GM23338 (cell line): ENCODE measurements around the gene ABCA4. TPM values are rescaled to one million over a fixed set of nuclear protein-coding genes. Genes with fewer than 3 reads are reported as not detected.

Experiments used
- ATAC-seq: fragments of 200-7000 bp; cut with Tn5 transposase; 3 replicates; pipeline ENCODE4 v1.9.1; 2020
- DNase-seq: peaks from one replicate; pipeline ENCODE4 v3.0.0-alpha.2; 2015; ENCODE audit warnings: low spot score
- H2AFZ ChIP-seq: fragments of 200-600 bp; sonication (generic); 2 replicates; pipeline ENCODE4 v1.8.0; 2016; ENCODE audit warnings: antibody characterized with exemption, mild to moderate bottlenecking, moderate library complexity
- H3F3A ChIP-seq: fragments of 200-600 bp; sonication (generic); replicated peaks from 2 replicates; pipeline ENCODE4 v1.8.0; 2017; ENCODE audit warnings: antibody characterized with exemption, mixed run types, low read depth
- H3K27ac ChIP-seq: fragments of 200-600 bp; sonication (generic); 2 replicates; pipeline ENCODE4 v1.6.1; 2016; ENCODE audit warnings: low read depth
- H3K27me3 ChIP-seq: fragments of 200-600 bp; sonication (generic); 2 replicates; pipeline ENCODE4 v1.8.0; 2016; ENCODE audit warnings: mild to moderate bottlenecking, mixed run types, moderate library complexity; ENCODE audit not compliant: insufficient read depth
- H3K36me3 ChIP-seq: fragments of 200-600 bp; sonication (generic); 2 replicates; pipeline ENCODE4 v1.8.0; 2016; ENCODE audit warnings: mild to moderate bottlenecking; ENCODE audit not compliant: insufficient read depth
- H3K4me1 ChIP-seq: fragments of 200-600 bp; sonication (generic); 2 replicates; pipeline ENCODE4 v1.8.0; 2016; ENCODE audit warnings: mild to moderate bottlenecking, moderate library complexity; ENCODE audit not compliant: insufficient read depth
- H3K4me2 ChIP-seq: fragments of 200-600 bp; sonication (generic); 2 replicates; pipeline ENCODE4 v1.7.1; 2017; ENCODE audit warnings: mixed run types
- H3K4me3 ChIP-seq: fragments of 200-600 bp; sonication (generic); 2 replicates; pipeline ENCODE4 v1.6.1; 2016; ENCODE audit warnings: mixed run types
- H3K79me2 ChIP-seq: fragments of 200-600 bp; sonication (generic); replicated peaks from 2 replicates; pipeline ENCODE4 v1.8.0; 2017; ENCODE audit warnings: mild to moderate bottlenecking; ENCODE audit not compliant: insufficient read depth
- H3K9me2 ChIP-seq: fragments of 200-600 bp; sonication (generic); 2 replicates; pipeline ENCODE4 v1.8.0; 2017; ENCODE audit not compliant: insufficient read depth
- H4K20me1 ChIP-seq: fragments of 200-600 bp; sonication (generic); replicated peaks from 2 replicates; pipeline ENCODE4 v1.8.0; 2017; ENCODE audit warnings: mild to moderate bottlenecking; ENCODE audit not compliant: insufficient read depth
- H3K27ac Mint-ChIP-seq: 2 replicates; pipeline ENCODE4 v1.8.0; 2020; ENCODE audit warnings: inconsistent platforms, mild to moderate bottlenecking, moderate library complexity, mixed read lengths
- H3K27me3 Mint-ChIP-seq: 3 replicates; pipeline ENCODE4 v1.8.0; 2022; ENCODE audit warnings: low read depth, mild to moderate bottlenecking, moderate library complexity, mixed read lengths, inconsistent platforms; ENCODE audit not compliant: insufficient read depth, poor library complexity
- H3K36me3 Mint-ChIP-seq: 3 replicates; pipeline ENCODE4 v1.8.0; 2021; ENCODE audit warnings: low read depth, mild to moderate bottlenecking, inconsistent platforms, moderate library complexity, mixed read lengths
- H3K4me1 Mint-ChIP-seq: 3 replicates; pipeline ENCODE4 v1.8.0; 2020; ENCODE audit warnings: mild to moderate bottlenecking, inconsistent platforms, mixed read lengths
- H3K4me3 Mint-ChIP-seq: 3 replicates; pipeline ENCODE4 v1.8.0; 2021; ENCODE audit warnings: moderate library complexity, mild to moderate bottlenecking, inconsistent platforms, mixed read lengths
- H3K9me3 Mint-ChIP-seq: 3 replicates; pipeline ENCODE4 v1.8.0; 2020; ENCODE audit warnings: moderate library complexity, mild to moderate bottlenecking, inconsistent platforms, mixed read lengths
- CREB1 ChIP-seq: fragments of 250-450 bp; sonication (Bioruptor Pico); IDR thresholded peaks from 2 replicates; pipeline ENCODE4 v1.5.0; 2020; ENCODE audit warnings: low read depth, mild to moderate bottlenecking, moderate library complexity
- EZH2 ChIP-seq: fragments of 200-600 bp; sonication (generic); IDR thresholded peaks from one replicate; pipeline ENCODE4 v1.8.0; 2017; ENCODE audit warnings: antibody characterized with exemption, mild to moderate bottlenecking, low read depth; ENCODE audit not compliant: unreplicated experiment
- EZH2phosphoT487 ChIP-seq: fragments of 200-600 bp; sonication (generic); IDR thresholded peaks from one replicate; pipeline ENCODE4 v1.8.1; 2018; ENCODE audit warnings: antibody characterized with exemption; ENCODE audit not compliant: unreplicated experiment
- JUNB ChIP-seq: IDR thresholded peaks from one replicate; pipeline ENCODE4 v1.6.1; 2016; ENCODE audit warnings: antibody characterized with exemption; ENCODE audit not compliant: unreplicated experiment
- NANOG ChIP-seq: IDR thresholded peaks from 2 replicates; pipeline ENCODE4 v1.6.1; 2016; ENCODE audit warnings: antibody characterized with exemption, borderline replicate concordance
- POLR2AphosphoS5 ChIP-seq: IDR thresholded peaks from 2 replicates; pipeline ENCODE4 v1.6.1; 2016; ENCODE audit warnings: antibody characterized with exemption, low read depth
- STAT1 ChIP-seq: IDR thresholded peaks from one replicate; pipeline ENCODE4 v1.6.1; 2016; ENCODE audit warnings: antibody characterized with exemption; ENCODE audit not compliant: unreplicated experiment
- ZNF114 ChIP-seq: fragments of 250-450 bp; sonication (Bioruptor Pico); IDR thresholded peaks from 2 replicates; pipeline ENCODE4 v1.5.0; 2020; ENCODE audit warnings: mild to moderate bottlenecking, moderate library complexity
- ZNF331 ChIP-seq: fragments of 250-450 bp; sonication (Bioruptor Pico); IDR thresholded peaks from 2 replicates; pipeline ENCODE4 v1.5.0; 2020; ENCODE audit warnings: low read depth, mild to moderate bottlenecking, moderate library complexity
- polyA plus RNA-seq: library from polyadenylated mRNA; unstranded; fragments of >200 nt; fragmentation: Nextera tagmentation; extraction: Ambion mirVana; gene quantifications from 2 replicates; pipeline ENCODE4 v1.2.1, GENCODE V29; 2016
- total RNA-seq: library from RNA; depleted of rRNA; stranded (reverse); fragments of >200 nt; shearing (Covaris generic); gene quantifications from 2 replicates; pipeline ENCODE4 v1.2.3, GENCODE V29; 2014
- TF ChIP-seq, protein P1 (sequence below): IDR thresholded peaks from 2 replicates; pipeline ENCODE4 v1.6.1; 2016; ENCODE audit warnings: antibody characterized with exemption
- TF ChIP-seq, protein P2 (sequence below): IDR thresholded peaks from one replicate; pipeline ENCODE4 v1.6.1; 2018; ENCODE audit warnings: antibody characterized with exemption; ENCODE audit not compliant: unreplicated experiment
- TF ChIP-seq, protein P3 (sequence below), 2 experiments: fragments of 200-600 bp in 1 of 2; sonication (generic) in 1 of 2; conservative IDR thresholded peaks; 2 replicates each; pipeline versions ENCODE4 v1.5.1 to v1.6.1; 2016 to 2017; ENCODE audit warnings: antibody characterized with exemption in 2 of 2, low read depth in 2 of 2, mild to moderate bottlenecking in 2 of 2, moderate library complexity in 1 of 2
- TF ChIP-seq, protein P4 (sequence below): fragments of 250-450 bp; sonication (Bioruptor Pico); IDR thresholded peaks from 2 replicates; pipeline ENCODE4 v1.5.0; 2020; ENCODE audit warnings: mild to moderate bottlenecking, moderate library complexity

The ABCA4 gene
- total and polyA plus RNA-seq, 2 experiments from 2014 or later, result not detected

DNA sequence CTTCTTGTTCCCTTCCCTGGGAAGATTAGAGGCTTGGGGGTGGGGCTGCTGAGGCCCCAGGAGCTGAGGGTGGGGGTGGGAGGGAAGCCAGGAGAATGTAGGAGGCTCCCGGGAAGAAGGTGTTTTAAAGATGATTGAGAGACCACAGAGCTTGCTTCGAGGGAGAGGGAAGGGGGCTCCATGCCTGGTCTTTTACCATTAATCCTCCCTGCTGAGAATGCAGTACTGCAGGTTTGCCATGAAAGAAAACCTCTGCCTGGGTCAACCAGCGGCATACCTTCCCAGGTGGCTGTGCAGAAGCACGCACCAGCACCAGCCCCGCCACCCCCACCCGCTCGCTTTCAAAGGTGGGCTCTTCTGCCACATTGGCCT lies 15.4 kb downstream of the ABCA4 start:
- peak; percentile 68 for ATAC-seq
- Mint-ChIP-seq H3K4me1 (peaks cover 37% of the 10 kb centered on the region), H3K27ac (no peak overlapping the region; the same call in 1 of the 2 replicates), H3K27me3 (peaks cover 16% of the 10 kb centered on the region), H3K4me3 (no peak overlapping the region), H3K36me3 (no peaks in the 10 kb centered on the region; the same call in 2 of the 3 replicates), H3K9me3 (no peaks in the 10 kb centered on the region; the same call in 2 of the 3 replicates)
- Histone ChIP-seq H3K9me2 (0 out of 2 replicates have a peak, but pooled peaks cover 3% of the 10 kb centered on the region), H3K4me1 (peaks cover 18% of the 10 kb centered on the region), H3K27me3 (no peaks in the 10 kb centered on the region), H4K20me1 (no peaks in the 10 kb centered on the region), H3K79me2 (no peaks in the 10 kb centered on the region), H3K36me3 (no peaks in the 10 kb centered on the region), H3K4me2 (peak overlapping the region; percentile 73), H3F3A (no peaks in the 10 kb centered on the region), H2AFZ (peak overlapping the region; percentile 86), H3K27ac (no peak overlapping the region), H3K4me3 (no peak overlapping the region)
- peak; percentile 40 for DNase-seq
- TF ChIP-seq STAT1, result no peak
- TF ChIP-seq, protein P1, sequence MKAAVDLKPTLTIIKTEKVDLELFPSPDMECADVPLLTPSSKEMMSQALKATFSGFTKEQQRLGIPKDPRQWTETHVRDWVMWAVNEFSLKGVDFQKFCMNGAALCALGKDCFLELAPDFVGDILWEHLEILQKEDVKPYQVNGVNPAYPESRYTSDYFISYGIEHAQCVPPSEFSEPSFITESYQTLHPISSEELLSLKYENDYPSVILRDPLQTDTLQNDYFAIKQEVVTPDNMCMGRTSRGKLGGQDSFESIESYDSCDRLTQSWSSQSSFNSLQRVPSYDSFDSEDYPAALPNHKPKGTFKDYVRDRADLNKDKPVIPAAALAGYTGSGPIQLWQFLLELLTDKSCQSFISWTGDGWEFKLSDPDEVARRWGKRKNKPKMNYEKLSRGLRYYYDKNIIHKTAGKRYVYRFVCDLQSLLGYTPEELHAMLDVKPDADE, result no peak
- TF ChIP-seq, protein P2, sequence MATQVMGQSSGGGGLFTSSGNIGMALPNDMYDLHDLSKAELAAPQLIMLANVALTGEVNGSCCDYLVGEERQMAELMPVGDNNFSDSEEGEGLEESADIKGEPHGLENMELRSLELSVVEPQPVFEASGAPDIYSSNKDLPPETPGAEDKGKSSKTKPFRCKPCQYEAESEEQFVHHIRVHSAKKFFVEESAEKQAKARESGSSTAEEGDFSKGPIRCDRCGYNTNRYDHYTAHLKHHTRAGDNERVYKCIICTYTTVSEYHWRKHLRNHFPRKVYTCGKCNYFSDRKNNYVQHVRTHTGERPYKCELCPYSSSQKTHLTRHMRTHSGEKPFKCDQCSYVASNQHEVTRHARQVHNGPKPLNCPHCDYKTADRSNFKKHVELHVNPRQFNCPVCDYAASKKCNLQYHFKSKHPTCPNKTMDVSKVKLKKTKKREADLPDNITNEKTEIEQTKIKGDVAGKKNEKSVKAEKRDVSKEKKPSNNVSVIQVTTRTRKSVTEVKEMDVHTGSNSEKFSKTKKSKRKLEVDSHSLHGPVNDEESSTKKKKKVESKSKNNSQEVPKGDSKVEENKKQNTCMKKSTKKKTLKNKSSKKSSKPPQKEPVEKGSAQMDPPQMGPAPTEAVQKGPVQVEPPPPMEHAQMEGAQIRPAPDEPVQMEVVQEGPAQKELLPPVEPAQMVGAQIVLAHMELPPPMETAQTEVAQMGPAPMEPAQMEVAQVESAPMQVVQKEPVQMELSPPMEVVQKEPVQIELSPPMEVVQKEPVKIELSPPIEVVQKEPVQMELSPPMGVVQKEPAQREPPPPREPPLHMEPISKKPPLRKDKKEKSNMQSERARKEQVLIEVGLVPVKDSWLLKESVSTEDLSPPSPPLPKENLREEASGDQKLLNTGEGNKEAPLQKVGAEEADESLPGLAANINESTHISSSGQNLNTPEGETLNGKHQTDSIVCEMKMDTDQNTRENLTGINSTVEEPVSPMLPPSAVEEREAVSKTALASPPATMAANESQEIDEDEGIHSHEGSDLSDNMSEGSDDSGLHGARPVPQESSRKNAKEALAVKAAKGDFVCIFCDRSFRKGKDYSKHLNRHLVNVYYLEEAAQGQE, result no peak
- no peak for TF ChIP-seq EZH2
- TF ChIP-seq NANOG, result no peak
- no peak for TF ChIP-seq POLR2AphosphoS5
- TF ChIP-seq ZNF331, result no peak
- TF ChIP-seq EZH2phosphoT487, result no peak
- no peak for TF ChIP-seq ZNF114 (CRISPR knock-in tag)
- no peak for TF ChIP-seq JUNB
- TF ChIP-seq CREB1 (CRISPR knock-in tag), result no peak
- TF ChIP-seq, protein P3, sequence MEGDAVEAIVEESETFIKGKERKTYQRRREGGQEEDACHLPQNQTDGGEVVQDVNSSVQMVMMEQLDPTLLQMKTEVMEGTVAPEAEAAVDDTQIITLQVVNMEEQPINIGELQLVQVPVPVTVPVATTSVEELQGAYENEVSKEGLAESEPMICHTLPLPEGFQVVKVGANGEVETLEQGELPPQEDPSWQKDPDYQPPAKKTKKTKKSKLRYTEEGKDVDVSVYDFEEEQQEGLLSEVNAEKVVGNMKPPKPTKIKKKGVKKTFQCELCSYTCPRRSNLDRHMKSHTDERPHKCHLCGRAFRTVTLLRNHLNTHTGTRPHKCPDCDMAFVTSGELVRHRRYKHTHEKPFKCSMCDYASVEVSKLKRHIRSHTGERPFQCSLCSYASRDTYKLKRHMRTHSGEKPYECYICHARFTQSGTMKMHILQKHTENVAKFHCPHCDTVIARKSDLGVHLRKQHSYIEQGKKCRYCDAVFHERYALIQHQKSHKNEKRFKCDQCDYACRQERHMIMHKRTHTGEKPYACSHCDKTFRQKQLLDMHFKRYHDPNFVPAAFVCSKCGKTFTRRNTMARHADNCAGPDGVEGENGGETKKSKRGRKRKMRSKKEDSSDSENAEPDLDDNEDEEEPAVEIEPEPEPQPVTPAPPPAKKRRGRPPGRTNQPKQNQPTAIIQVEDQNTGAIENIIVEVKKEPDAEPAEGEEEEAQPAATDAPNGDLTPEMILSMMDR (conservative IDR thresholded peaks at IDR 0.05; ENCODE audit: low read depth in 2 of 2), result no peak
- TF ChIP-seq, protein P4, sequence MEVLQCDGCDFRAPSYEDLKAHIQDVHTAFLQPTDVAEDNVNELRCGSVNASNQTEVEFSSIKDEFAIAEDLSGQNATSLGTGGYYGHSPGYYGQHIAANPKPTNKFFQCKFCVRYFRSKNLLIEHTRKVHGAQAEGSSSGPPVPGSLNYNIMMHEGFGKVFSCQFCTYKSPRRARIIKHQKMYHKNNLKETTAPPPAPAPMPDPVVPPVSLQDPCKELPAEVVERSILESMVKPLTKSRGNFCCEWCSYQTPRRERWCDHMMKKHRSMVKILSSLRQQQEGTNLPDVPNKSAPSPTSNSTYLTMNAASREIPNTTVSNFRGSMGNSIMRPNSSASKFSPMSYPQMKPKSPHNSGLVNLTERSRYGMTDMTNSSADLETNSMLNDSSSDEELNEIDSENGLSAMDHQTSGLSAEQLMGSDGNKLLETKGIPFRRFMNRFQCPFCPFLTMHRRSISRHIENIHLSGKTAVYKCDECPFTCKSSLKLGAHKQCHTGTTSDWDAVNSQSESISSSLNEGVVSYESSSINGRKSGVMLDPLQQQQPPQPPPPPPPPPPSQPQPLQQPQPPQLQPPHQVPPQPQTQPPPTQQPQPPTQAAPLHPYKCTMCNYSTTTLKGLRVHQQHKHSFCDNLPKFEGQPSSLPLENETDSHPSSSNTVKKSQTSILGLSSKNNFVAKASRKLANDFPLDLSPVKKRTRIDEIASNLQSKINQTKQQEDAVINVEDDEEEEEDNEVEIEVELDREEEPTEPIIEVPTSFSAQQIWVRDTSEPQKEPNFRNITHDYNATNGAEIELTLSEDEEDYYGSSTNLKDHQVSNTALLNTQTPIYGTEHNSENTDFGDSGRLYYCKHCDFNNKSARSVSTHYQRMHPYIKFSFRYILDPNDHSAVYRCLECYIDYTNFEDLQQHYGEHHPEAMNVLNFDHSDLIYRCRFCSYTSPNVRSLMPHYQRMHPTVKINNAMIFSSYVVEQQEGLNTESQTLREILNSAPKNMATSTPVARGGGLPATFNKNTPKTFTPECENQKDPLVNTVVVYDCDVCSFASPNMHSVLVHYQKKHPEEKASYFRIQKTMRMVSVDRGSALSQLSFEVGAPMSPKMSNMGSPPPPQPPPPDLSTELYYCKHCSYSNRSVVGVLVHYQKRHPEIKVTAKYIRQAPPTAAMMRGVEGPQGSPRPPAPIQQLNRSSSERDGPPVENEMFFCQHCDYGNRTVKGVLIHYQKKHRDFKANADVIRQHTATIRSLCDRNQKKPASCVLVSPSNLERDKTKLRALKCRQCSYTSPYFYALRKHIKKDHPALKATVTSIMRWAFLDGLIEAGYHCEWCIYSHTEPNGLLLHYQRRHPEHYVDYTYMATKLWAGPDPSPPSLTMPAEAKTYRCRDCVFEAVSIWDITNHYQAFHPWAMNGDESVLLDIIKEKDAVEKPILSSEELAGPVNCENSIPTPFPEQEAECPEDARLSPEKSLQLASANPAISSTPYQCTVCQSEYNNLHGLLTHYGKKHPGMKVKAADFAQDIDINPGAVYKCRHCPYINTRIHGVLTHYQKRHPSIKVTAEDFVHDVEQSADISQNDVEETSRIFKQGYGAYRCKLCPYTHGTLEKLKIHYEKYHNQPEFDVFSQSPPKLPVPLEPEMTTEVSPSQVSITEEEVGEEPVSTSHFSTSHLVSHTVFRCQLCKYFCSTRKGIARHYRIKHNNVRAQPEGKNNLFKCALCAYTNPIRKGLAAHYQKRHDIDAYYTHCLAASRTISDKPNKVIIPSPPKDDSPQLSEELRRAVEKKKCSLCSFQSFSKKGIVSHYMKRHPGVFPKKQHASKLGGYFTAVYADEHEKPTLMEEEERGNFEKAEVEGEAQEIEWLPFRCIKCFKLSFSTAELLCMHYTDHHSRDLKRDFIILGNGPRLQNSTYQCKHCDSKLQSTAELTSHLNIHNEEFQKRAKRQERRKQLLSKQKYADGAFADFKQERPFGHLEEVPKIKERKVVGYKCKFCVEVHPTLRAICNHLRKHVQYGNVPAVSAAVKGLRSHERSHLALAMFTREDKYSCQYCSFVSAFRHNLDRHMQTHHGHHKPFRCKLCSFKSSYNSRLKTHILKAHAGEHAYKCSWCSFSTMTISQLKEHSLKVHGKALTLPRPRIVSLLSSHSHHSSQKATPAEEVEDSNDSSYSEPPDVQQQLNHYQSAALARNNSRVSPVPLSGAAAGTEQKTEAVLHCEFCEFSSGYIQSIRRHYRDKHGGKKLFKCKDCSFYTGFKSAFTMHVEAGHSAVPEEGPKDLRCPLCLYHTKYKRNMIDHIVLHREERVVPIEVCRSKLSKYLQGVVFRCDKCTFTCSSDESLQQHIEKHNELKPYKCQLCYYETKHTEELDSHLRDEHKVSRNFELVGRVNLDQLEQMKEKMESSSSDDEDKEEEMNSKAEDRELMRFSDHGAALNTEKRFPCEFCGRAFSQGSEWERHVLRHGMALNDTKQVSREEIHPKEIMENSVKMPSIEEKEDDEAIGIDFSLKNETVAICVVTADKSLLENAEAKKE (CRISPR knock-in tag), result no peak
